SK-N-SH (cell line): ENCODE data around the gene MYO18B.

Experiments
- CHD2 ChIP-seq: fragments of 150-350 bp; IDR thresholded peaks from 2 replicates; pipeline ENCODE4 v1.6.1; 2018; ENCODE audit warnings: low read length; ENCODE audit not compliant: partially characterized antibody
- EZH2phosphoT487 ChIP-seq: fragments of 200-600 bp; sonication (generic); IDR thresholded peaks from 2 replicates; pipeline ENCODE4 v1.6.1; 2017; ENCODE audit warnings: low read depth, mixed run types, mild to moderate bottlenecking, antibody characterized with exemption, moderate library complexity, borderline replicate concordance
- FOXM1 ChIP-seq: IDR thresholded peaks from 2 replicates; pipeline ENCODE4 v1.4.0; 2012; ENCODE audit warnings: low read depth, mild to moderate bottlenecking
- NRF1 ChIP-seq: IDR thresholded peaks from 2 replicates; pipeline ENCODE4 v1.6.1; 2012; ENCODE audit warnings: low read depth, mild to moderate bottlenecking, low read length
- POLR2AphosphoS5 ChIP-seq: IDR thresholded peaks from 2 replicates; pipeline ENCODE4 v1.6.1; 2012; ENCODE audit warnings: low read depth, low read length
- RFX5 ChIP-seq: IDR thresholded peaks from 2 replicates; pipeline ENCODE4 v1.6.1; 2012; ENCODE audit warnings: mild to moderate bottlenecking, improper control_type of control experiment, low read length
- ZBTB33 ChIP-seq: IDR thresholded peaks from 2 replicates; pipeline ENCODE4 v1.4.0; 2012; ENCODE audit warnings: low read depth, borderline replicate concordance
- TF ChIP-seq, protein P1 (sequence below): fragments of 200-600 bp; sonication (generic); IDR thresholded peaks from 2 replicates; pipeline ENCODE4 v1.6.1; 2017; ENCODE audit warnings: antibody characterized with exemption, mild to moderate bottlenecking, moderate library complexity
- TF ChIP-seq, protein P2 (sequence below): IDR thresholded peaks from 2 replicates; pipeline ENCODE4 v1.4.0; 2012; ENCODE audit warnings: low read depth, borderline replicate concordance
- TF ChIP-seq, protein P3 (sequence below): IDR thresholded peaks from 2 replicates; pipeline ENCODE4 v1.4.0; 2012; ENCODE audit warnings: low read depth

DNA sequence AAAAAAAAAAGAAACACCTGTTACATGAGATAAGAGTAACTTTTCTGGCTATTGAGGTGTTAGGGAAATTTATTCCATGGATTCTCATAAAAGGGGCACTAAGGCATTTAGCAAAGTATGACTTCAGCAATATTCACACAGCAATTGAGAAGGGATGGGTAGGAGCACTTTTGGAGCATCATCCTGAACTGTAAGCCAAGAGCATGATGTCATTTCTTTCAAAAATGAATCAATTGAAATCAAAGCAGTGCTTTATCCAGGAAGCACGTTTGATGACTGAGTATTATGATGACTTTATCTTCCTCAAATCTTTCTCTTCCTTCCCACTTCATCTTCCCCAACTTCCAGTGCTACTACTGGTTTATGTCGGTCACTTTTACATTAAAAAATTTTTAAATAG lies 140.4 kb downstream of the MYO18B start:
- TF ChIP-seq, protein P1, sequence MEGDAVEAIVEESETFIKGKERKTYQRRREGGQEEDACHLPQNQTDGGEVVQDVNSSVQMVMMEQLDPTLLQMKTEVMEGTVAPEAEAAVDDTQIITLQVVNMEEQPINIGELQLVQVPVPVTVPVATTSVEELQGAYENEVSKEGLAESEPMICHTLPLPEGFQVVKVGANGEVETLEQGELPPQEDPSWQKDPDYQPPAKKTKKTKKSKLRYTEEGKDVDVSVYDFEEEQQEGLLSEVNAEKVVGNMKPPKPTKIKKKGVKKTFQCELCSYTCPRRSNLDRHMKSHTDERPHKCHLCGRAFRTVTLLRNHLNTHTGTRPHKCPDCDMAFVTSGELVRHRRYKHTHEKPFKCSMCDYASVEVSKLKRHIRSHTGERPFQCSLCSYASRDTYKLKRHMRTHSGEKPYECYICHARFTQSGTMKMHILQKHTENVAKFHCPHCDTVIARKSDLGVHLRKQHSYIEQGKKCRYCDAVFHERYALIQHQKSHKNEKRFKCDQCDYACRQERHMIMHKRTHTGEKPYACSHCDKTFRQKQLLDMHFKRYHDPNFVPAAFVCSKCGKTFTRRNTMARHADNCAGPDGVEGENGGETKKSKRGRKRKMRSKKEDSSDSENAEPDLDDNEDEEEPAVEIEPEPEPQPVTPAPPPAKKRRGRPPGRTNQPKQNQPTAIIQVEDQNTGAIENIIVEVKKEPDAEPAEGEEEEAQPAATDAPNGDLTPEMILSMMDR = no peak
- TF ChIP-seq, protein P2, sequence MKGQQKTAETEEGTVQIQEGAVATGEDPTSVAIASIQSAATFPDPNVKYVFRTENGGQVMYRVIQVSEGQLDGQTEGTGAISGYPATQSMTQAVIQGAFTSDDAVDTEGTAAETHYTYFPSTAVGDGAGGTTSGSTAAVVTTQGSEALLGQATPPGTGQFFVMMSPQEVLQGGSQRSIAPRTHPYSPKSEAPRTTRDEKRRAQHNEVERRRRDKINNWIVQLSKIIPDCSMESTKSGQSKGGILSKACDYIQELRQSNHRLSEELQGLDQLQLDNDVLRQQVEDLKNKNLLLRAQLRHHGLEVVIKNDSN = no peak
- TF ChIP-seq CHD2 (no peak), RFX5 (no peak), EZH2phosphoT487 (no peak), ZBTB33 (no peak), POLR2AphosphoS5 (no peak), FOXM1 (no peak), NRF1 (no peak)
- TF ChIP-seq, protein P3, sequence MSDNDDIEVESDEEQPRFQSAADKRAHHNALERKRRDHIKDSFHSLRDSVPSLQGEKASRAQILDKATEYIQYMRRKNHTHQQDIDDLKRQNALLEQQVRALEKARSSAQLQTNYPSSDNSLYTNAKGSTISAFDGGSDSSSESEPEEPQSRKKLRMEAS = no peak
